GM12875 (cell line): ENCODE results near the gene PDE8A.

ENCODE experiments used
- H3K4me3 ChIP-seq: one replicate; pipeline ENCODE4 v1.5.1; 2011; ENCODE audit warnings: low read depth, low read length, control low read depth
- TF ChIP-seq, protein P1 (sequence below): IDR thresholded peaks from 2 replicates; pipeline ENCODE4 v1.5.1; 2011; ENCODE audit warnings: low read depth, mild to moderate bottlenecking, control low read depth, inconsistent platforms, low read length, moderate library complexity, borderline replicate concordance; ENCODE audit not compliant: insufficient read depth

PDE8A gene

DNA sequence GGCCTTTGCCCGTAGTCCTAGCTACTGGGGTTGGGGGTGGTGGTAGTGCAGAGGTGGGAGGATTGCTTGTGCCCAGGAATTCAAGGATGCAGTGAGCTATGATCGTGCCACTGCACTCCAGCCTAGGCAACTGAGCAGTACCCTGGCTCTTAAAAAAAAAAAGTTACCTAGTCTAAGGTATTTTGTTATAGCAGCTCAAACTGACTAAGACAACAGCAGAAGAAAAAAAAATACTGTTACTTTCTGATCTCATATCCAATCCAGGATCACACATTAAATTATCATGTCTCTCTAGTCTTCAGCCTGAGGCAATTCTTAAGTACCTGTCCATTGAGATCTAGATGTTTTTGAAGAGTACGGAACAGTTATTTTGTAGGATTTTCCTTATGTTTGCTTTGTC is 39.8 kb downstream of the PDE8A start:
- no peak overlapping the region for H3K4me3 ChIP-seq
- TF ChIP-seq, protein P1, sequence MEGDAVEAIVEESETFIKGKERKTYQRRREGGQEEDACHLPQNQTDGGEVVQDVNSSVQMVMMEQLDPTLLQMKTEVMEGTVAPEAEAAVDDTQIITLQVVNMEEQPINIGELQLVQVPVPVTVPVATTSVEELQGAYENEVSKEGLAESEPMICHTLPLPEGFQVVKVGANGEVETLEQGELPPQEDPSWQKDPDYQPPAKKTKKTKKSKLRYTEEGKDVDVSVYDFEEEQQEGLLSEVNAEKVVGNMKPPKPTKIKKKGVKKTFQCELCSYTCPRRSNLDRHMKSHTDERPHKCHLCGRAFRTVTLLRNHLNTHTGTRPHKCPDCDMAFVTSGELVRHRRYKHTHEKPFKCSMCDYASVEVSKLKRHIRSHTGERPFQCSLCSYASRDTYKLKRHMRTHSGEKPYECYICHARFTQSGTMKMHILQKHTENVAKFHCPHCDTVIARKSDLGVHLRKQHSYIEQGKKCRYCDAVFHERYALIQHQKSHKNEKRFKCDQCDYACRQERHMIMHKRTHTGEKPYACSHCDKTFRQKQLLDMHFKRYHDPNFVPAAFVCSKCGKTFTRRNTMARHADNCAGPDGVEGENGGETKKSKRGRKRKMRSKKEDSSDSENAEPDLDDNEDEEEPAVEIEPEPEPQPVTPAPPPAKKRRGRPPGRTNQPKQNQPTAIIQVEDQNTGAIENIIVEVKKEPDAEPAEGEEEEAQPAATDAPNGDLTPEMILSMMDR: no peak

- H3K4me3 ChIP-seq: no peak overlapping the region
- TF ChIP-seq, protein P1: no peak
These were observed 41.3 kb downstream of the PDE8A start for GRCh38 chr15:85022860-85023403.

- H3K4me3 ChIP-seq: no peak overlapping the region
- TF ChIP-seq, protein P1: no peak
These were observed 42.3 kb downstream of the PDE8A start for GRCh38 chr15:85024003-85024402.

GRCh38 chr15:85024509-85025336 is 43.1 kb downstream of the PDE8A start:
- TF ChIP-seq, protein P1: no peak
- no peak overlapping the region for H3K4me3 ChIP-seq

DNA sequence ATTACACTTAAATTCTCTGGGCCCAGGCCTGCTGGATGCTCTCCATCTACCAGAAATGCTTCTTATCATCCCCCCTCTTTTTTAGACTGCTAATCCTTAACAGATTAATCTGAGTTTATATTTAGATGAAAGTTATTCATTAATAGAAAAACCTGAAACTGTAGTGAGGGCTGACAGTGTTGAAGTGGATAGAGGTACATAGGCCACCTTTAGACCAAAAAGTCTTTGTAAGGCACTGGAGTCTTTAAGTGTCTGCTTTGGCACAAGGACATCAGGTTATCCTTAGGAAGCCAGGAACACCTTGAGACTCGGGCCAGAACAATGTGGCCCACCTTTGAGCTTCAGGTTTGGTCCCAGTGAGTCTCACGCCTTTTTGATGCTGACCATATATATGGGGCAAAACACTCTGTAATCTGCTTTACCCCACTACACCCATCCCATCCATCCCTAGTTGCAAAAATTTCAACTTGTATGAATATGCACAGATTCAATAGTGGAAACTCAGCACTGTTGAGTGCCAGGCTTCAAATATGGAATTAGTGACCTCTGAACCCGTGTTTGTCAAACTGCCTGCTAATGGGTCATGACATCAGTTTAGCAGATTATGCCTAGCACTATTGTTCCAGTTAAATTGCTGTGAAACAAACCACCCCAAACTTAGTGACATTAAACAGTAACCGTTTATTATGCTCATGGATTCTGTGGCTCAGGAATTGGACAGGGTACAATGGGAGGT is 44.0 kb downstream of the PDE8A start:
- TF ChIP-seq, protein P1: no peak

GRCh38 chr15:85026304-85027032 is 44.8 kb downstream of the PDE8A start:
- H3K4me3 ChIP-seq: no peak overlapping the region
- TF ChIP-seq, protein P1: no peak

More for the DNA sequence above, 44.0 kb downstream of the PDE8A start:
- no peak overlapping the region for H3K4me3 ChIP-seq
